ENCODE measurements around the gene POLR2H.

GRCh38 chr3:184344579-184345316 is 16.8 kb upstream of the POLR2H start:
- no peak for TF ChIP-seq EZH2 (IDR thresholded peaks at IDR 0.05; ENCODE audit: insufficient read depth, poor library complexity, severe bottlenecking)
- no peak for TF ChIP-seq EZH2phosphoT487 (IDR thresholded peaks at IDR 0.05; ENCODE audit: insufficient read depth, low read depth)

Data from GM23248 (cell line).